Measurements from ENCODE around the gene NDUFAF2. TPM values are rescaled to one million over a fixed set of nuclear protein-coding genes. Genes with fewer than 3 reads are reported as not detected.

Gene NDUFAF2
- total and polyA plus RNA-seq, 4 donors = 12.2 to 68.8 (median 29.8) TPM

DNA sequence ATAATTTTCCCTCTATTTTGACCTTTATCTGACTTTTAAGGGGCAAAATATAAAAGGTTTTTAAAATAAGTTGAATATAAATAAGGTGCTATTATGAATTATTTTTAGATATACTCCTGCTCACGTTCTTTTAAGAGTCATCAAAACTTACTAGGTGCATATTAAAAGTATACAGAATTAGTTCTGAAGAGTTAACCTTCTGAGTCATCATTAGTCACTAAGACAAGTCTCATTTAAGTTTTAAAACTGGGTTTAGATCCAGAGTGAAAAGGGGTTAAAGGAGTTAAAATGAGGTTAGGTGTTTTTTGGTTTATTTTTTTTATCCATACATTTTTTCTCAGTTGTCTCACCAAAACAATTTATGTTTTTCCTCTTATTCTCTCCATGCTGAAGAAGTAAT, 175.5 kb downstream of the NDUFAF2 start:
- no peaks in the 10 kb centered on the region for H3K9me3 ChIP-seq (ENCODE audit: control insufficient read depth in 4 of 4, insufficient read depth in 3 of 4, low read length in 3 of 4)
- H3K4me1 ChIP-seq (ENCODE audit: control insufficient read depth in 5 of 5, insufficient read depth in 5 of 5, low read length in 5 of 5) = no peaks in the 10 kb centered on the region
- WGBS, 2 donors = 60 to 87% methylated on average over 1 of the region's 1 CpG
- TF ChIP-seq, protein P1, sequence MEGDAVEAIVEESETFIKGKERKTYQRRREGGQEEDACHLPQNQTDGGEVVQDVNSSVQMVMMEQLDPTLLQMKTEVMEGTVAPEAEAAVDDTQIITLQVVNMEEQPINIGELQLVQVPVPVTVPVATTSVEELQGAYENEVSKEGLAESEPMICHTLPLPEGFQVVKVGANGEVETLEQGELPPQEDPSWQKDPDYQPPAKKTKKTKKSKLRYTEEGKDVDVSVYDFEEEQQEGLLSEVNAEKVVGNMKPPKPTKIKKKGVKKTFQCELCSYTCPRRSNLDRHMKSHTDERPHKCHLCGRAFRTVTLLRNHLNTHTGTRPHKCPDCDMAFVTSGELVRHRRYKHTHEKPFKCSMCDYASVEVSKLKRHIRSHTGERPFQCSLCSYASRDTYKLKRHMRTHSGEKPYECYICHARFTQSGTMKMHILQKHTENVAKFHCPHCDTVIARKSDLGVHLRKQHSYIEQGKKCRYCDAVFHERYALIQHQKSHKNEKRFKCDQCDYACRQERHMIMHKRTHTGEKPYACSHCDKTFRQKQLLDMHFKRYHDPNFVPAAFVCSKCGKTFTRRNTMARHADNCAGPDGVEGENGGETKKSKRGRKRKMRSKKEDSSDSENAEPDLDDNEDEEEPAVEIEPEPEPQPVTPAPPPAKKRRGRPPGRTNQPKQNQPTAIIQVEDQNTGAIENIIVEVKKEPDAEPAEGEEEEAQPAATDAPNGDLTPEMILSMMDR (IDR thresholded peaks at IDR 0.05; ENCODE audit: control extremely low read depth, extremely low read depth) = no peak
- H3K27ac ChIP-seq (ENCODE audit: low read depth in 1 of 2, low read length in 1 of 2) = no peak overlapping the region
- no peak overlapping the region for H3K4me3 ChIP-seq
- H3K36me3 ChIP-seq (ENCODE audit: control insufficient read depth in 4 of 4, insufficient read depth in 4 of 4, low read length in 4 of 4) = no peaks in the 10 kb centered on the region
- H3K9ac ChIP-seq (ENCODE audit: insufficient read depth in 1 of 2, low read length in 2 of 2) = no peak overlapping the region
- no peak for DNase-seq
- no peak for ATAC-seq (ENCODE audit: insufficient read depth, low FRiP score)
- H3K27me3 ChIP-seq (ENCODE audit: control insufficient read depth in 3 of 3, insufficient read depth in 3 of 3, low read length in 2 of 3) = no peaks in the 10 kb centered on the region

DNA sequence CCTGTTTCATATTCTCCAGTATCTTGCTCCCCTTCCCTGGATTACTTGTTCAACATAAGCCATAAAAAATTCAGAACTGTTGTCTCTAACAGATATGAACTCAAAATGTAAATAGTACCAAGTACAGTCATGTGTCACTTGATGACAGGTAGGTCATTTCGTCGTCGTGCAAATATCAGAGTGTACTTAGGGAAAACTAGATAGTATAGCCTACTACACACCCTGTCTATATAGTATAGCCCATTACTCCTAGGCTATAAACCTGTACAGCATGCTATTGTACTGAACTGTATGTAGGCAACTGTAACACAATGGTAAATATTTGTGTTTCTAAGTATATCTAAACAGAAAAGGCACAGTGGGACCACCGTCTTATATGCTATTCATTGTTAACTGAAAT, 178.1 kb downstream of the NDUFAF2 start:
- WGBS, 2 donors = 82 to 95% methylated on average over 4 of the region's 4 CpGs
- Histone ChIP-seq H3K9ac (ENCODE audit: insufficient read depth in 1 of 2, low read length in 2 of 2) (no peak overlapping the region), H3K9me3 (ENCODE audit: control insufficient read depth in 4 of 4, insufficient read depth in 3 of 4, low read length in 3 of 4) (no peaks in the 10 kb centered on the region), H3K36me3 (ENCODE audit: control insufficient read depth in 4 of 4, insufficient read depth in 4 of 4, low read length in 4 of 4) (no peaks in the 10 kb centered on the region), H3K27me3 (ENCODE audit: control insufficient read depth in 3 of 3, insufficient read depth in 3 of 3, low read length in 2 of 3) (no peaks in the 10 kb centered on the region), H3K4me1 (ENCODE audit: control insufficient read depth in 5 of 5, insufficient read depth in 5 of 5, low read length in 5 of 5) (no peaks in the 10 kb centered on the region), H3K27ac (ENCODE audit: low read depth in 1 of 2, low read length in 1 of 2) (no peak overlapping the region), H3K4me3 (no peak overlapping the region)
- DNase-seq (no peak), ATAC-seq (ENCODE audit: insufficient read depth, low FRiP score) (no peak)
- TF ChIP-seq, protein P1 (IDR thresholded peaks at IDR 0.05; ENCODE audit: control extremely low read depth, extremely low read depth) = no peak

DNA sequence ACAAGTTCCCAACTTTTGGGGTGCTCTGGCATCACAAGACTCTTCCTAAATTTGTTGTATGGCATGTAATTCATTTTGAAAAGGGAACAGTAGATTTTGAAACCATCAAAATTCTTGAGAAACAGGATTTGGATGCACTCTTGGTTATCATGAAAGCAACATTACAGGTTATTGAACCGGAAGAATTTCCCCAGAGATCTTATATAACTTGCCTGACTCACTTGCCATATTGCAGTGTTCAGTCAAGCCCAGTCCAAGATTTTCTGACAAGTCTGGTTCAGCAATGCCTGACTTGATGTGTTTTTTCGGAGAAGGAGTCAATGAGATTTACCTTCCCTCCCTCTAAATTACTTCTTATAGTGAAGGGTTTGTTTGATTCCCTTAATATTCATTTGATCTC, 185.3 kb downstream of the NDUFAF2 start:
- DNase-seq (no peak), ATAC-seq (ENCODE audit: insufficient read depth, low FRiP score) (no peak)
- Histone ChIP-seq H3K27me3 (ENCODE audit: control insufficient read depth in 3 of 3, insufficient read depth in 3 of 3, low read length in 2 of 3) (no peaks in the 10 kb centered on the region), H3K4me3 (no peak overlapping the region), H3K36me3 (ENCODE audit: control insufficient read depth in 4 of 4, insufficient read depth in 4 of 4, low read length in 4 of 4) (no peaks in the 10 kb centered on the region), H3K9me3 (ENCODE audit: control insufficient read depth in 4 of 4, insufficient read depth in 3 of 4, low read length in 3 of 4) (no peaks in the 10 kb centered on the region), H3K4me1 (ENCODE audit: control insufficient read depth in 5 of 5, insufficient read depth in 5 of 5, low read length in 5 of 5) (no peaks in the 10 kb centered on the region), H3K27ac (ENCODE audit: low read depth in 1 of 2, low read length in 1 of 2) (no peak overlapping the region), H3K9ac (ENCODE audit: insufficient read depth in 1 of 2, low read length in 2 of 2) (no peak overlapping the region)
- WGBS, 2 donors = 71 to 84% methylated on average over 2 of the region's 2 CpGs
- TF ChIP-seq, protein P1 (IDR thresholded peaks at IDR 0.05; ENCODE audit: control extremely low read depth, extremely low read depth) = no peak

- no peak overlapping the region for H3K9ac ChIP-seq (ENCODE audit: insufficient read depth in 1 of 2, low read length in 2 of 2)
- H3K9me3 ChIP-seq (ENCODE audit: control insufficient read depth in 4 of 4, insufficient read depth in 3 of 4, low read length in 3 of 4) = no peaks in the 10 kb centered on the region
- H3K27ac ChIP-seq (ENCODE audit: low read depth in 1 of 2, low read length in 1 of 2) = no peak overlapping the region
- TF ChIP-seq, protein P1 (IDR thresholded peaks at IDR 0.05; ENCODE audit: control extremely low read depth, extremely low read depth) = no peak
- no peaks in the 10 kb centered on the region for H3K36me3 ChIP-seq (ENCODE audit: control insufficient read depth in 4 of 4, insufficient read depth in 4 of 4, low read length in 4 of 4)
- WGBS, 2 donors = 79 to 88% methylated on average over 1 of the region's 1 CpG
- no peaks in the 10 kb centered on the region for H3K27me3 ChIP-seq (ENCODE audit: control insufficient read depth in 3 of 3, insufficient read depth in 3 of 3, low read length in 2 of 3)
- no peak overlapping the region for H3K4me3 ChIP-seq
- ATAC-seq (ENCODE audit: insufficient read depth, low FRiP score) (no peak), DNase-seq (no peak)
- H3K4me1 ChIP-seq (ENCODE audit: control insufficient read depth in 5 of 5, insufficient read depth in 5 of 5, low read length in 5 of 5) = no peaks in the 10 kb centered on the region
Observed at GRCh38 chr5:61132559-61132958, 187.6 kb downstream of the NDUFAF2 start.

All from lung (tissue), 12 donors.